ENCODE measurements around the gene ZNF217. TPM values are rescaled to one million over a fixed set of nuclear protein-coding genes. Genes with fewer than 3 reads are reported as not detected.
A peak's percentile ranks its signal among the peaks of the same experiment; 100 is the strongest.

Gene ZNF217
- total RNA-seq, 1 experiment from 2014 or later: 210 TPM

GRCh38 chr20:53581444-53582250 is 12.0 kb downstream of the ZNF217 start:
- ATAC-seq (no peak), DNase-seq (ENCODE audit: low read depth, low spot score) (no peak)
- POLR2A ChIA-PET: no interaction called here
- Histone ChIP-seq H3K4me3 (ENCODE audit: low read depth in 2 of 2, low read length in 2 of 2) (peak overlapping the region; percentile 57 to 66), H3K4me1 (ENCODE audit: control insufficient read depth, insufficient read depth, low read length) (peaks cover 61% of the 10 kb centered on the region), H3K27ac (ENCODE audit: low read length) (peak overlapping the region; percentile 100), H3K36me3 (ENCODE audit: control insufficient read depth, insufficient read depth, low read length) (peaks cover 37% of the 10 kb centered on the region), H3K27me3 (ENCODE audit: control insufficient read depth, insufficient read depth, low read length) (no peaks in the 10 kb centered on the region), H3K9me3 (ENCODE audit: control insufficient read depth, insufficient read depth, low read depth, low read length) (no peaks in the 10 kb centered on the region)
- CTCF ChIA-PET: no interaction called here
- TF ChIP-seq, protein P1, sequence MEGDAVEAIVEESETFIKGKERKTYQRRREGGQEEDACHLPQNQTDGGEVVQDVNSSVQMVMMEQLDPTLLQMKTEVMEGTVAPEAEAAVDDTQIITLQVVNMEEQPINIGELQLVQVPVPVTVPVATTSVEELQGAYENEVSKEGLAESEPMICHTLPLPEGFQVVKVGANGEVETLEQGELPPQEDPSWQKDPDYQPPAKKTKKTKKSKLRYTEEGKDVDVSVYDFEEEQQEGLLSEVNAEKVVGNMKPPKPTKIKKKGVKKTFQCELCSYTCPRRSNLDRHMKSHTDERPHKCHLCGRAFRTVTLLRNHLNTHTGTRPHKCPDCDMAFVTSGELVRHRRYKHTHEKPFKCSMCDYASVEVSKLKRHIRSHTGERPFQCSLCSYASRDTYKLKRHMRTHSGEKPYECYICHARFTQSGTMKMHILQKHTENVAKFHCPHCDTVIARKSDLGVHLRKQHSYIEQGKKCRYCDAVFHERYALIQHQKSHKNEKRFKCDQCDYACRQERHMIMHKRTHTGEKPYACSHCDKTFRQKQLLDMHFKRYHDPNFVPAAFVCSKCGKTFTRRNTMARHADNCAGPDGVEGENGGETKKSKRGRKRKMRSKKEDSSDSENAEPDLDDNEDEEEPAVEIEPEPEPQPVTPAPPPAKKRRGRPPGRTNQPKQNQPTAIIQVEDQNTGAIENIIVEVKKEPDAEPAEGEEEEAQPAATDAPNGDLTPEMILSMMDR (IDR thresholded peaks at IDR 0.05): no peak
- TF ChIP-seq SIN3A (IDR thresholded peaks at IDR 0.05; ENCODE audit: borderline replicate concordance, insufficient read depth, low read depth, low read length) (peak; percentile 73; the same call in 1 of the 2 replicates), TCF7L2 (IDR thresholded peaks at IDR 0.05; ENCODE audit: low read depth, low read length) (no peak; the same call in 1 of the 2 replicates), POLR2AphosphoS5 (IDR thresholded peaks at IDR 0.05; ENCODE audit: low read depth, low read length) (no peak; the same call in 1 of the 2 replicates), REST (IDR thresholded peaks at IDR 0.05; ENCODE audit: insufficient read depth in 1 of 2, low read depth in 2 of 2, low read length in 1 of 2) (no peak)
- intact Hi-C loops (cut with micrococcal nuclease; ENCODE audit: unreplicated experiment): no loop called here
- in situ Hi-C loops (cut with HindIII; ENCODE audit: low pct_unique_long_range_greater_than_20kb, low sequenced_read_pairs): no loop called here
- BruUV-seq (replicated peaks): no TSS peak

GRCh38 chr20:53580376-53581111 is 13.1 kb downstream of the ZNF217 start:
- Histone ChIP-seq H3K36me3 (ENCODE audit: control insufficient read depth, insufficient read depth, low read length) (peaks cover 48% of the 10 kb centered on the region), H3K9me3 (ENCODE audit: control insufficient read depth, insufficient read depth, low read depth, low read length) (no peaks in the 10 kb centered on the region), H3K27ac (ENCODE audit: low read length) (peak overlapping the region; percentile 100), H3K4me1 (ENCODE audit: control insufficient read depth, insufficient read depth, low read length) (peaks cover 62% of the 10 kb centered on the region), H3K27me3 (ENCODE audit: control insufficient read depth, insufficient read depth, low read length) (no peaks in the 10 kb centered on the region), H3K4me3 (ENCODE audit: low read depth in 2 of 2, low read length in 2 of 2) (peak overlapping the region; percentile 57 to 66)
- CTCF ChIA-PET: interaction anchor here (0.6 kb wide), 1 partner anchor 334 kb away, joined by 7 read pairs; no protein-coding TSS in a partner anchor
- no TSS peak for BruUV-seq (replicated peaks)
- POLR2A ChIA-PET: no interaction called here
- in situ Hi-C loops (cut with HindIII; ENCODE audit: low pct_unique_long_range_greater_than_20kb, low sequenced_read_pairs) (no loop called here), intact Hi-C loops (cut with micrococcal nuclease; ENCODE audit: unreplicated experiment) (no loop called here)
- DNase-seq (ENCODE audit: low read depth, low spot score) (no peak), ATAC-seq (no peak)
- TF ChIP-seq, protein P1 (IDR thresholded peaks at IDR 0.05): no peak; the same call in 1 of the 2 replicates
- TF ChIP-seq TCF7L2 (IDR thresholded peaks at IDR 0.05; ENCODE audit: low read depth, low read length) (no peak), REST (IDR thresholded peaks at IDR 0.05; ENCODE audit: insufficient read depth in 1 of 2, low read depth in 2 of 2, low read length in 1 of 2) (peak in 1 of 2 experiments; percentile 50; a peak in 1 of 4 replicates), POLR2AphosphoS5 (IDR thresholded peaks at IDR 0.05; ENCODE audit: low read depth, low read length) (peak; percentile 55; the same call in 1 of the 2 replicates), SIN3A (IDR thresholded peaks at IDR 0.05; ENCODE audit: borderline replicate concordance, insufficient read depth, low read depth, low read length) (no peak)
